ENCODE measurements around the gene STON2. TPM values are rescaled to one million over a fixed set of nuclear protein-coding genes. Genes with fewer than 3 reads are reported as not detected.

STON2 gene
- total and polyA plus RNA-seq, 4 donors, result 1.9 to 30.0 (median 7.3) TPM

DNA sequence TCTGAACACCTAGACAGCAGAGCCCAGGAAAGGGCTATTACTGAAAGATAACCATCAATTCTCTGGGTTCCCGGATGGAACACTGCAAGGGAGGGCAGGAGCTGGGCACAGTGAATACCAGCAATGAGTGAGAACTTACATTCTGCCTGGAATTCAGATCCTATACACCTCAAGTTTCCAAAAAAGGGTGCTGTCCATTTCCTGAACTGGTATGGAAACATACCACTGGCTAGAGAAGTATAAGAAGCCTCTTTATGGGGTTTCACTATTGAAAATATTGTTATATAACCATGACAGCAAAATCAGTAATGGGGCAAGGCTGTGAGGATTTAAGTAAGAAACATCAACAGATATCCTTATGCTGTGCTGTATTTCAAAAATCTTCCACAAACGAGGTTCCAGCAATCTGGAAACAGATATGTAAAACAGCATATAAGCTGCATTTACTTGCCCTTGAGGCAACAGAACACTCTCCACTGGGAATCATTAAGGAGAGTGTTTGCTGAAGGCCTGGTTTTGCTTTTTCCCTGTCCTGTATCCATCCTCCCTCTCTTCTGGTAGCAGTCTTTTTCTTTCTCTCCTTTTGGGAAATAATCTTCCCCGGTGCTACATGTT is 126.1 kb downstream of the STON2 start (continued):
- TF ChIP-seq JUND (IDR thresholded peaks at IDR 0.05) (no peak), FOXA1 (IDR thresholded peaks at IDR 0.05) (no peak), HNF4A (conservative IDR thresholded peaks at IDR 0.05) (no peak), HNF4G (IDR thresholded peaks at IDR 0.05) (no peak), EGR1 (IDR thresholded peaks at IDR 0.05; ENCODE audit: low read depth in 2 of 2) (no peak)
- TF ChIP-seq, protein P1, sequence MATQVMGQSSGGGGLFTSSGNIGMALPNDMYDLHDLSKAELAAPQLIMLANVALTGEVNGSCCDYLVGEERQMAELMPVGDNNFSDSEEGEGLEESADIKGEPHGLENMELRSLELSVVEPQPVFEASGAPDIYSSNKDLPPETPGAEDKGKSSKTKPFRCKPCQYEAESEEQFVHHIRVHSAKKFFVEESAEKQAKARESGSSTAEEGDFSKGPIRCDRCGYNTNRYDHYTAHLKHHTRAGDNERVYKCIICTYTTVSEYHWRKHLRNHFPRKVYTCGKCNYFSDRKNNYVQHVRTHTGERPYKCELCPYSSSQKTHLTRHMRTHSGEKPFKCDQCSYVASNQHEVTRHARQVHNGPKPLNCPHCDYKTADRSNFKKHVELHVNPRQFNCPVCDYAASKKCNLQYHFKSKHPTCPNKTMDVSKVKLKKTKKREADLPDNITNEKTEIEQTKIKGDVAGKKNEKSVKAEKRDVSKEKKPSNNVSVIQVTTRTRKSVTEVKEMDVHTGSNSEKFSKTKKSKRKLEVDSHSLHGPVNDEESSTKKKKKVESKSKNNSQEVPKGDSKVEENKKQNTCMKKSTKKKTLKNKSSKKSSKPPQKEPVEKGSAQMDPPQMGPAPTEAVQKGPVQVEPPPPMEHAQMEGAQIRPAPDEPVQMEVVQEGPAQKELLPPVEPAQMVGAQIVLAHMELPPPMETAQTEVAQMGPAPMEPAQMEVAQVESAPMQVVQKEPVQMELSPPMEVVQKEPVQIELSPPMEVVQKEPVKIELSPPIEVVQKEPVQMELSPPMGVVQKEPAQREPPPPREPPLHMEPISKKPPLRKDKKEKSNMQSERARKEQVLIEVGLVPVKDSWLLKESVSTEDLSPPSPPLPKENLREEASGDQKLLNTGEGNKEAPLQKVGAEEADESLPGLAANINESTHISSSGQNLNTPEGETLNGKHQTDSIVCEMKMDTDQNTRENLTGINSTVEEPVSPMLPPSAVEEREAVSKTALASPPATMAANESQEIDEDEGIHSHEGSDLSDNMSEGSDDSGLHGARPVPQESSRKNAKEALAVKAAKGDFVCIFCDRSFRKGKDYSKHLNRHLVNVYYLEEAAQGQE (IDR thresholded peaks at IDR 0.05), result no peak

GRCh38 chr14:81273521-81273920 is 126.6 kb downstream of the STON2 start:
- H3K4me1 ChIP-seq (ENCODE audit: control insufficient read depth in 4 of 4, insufficient read depth in 4 of 4, low read length in 3 of 4), result peaks cover 0 to 8% (median 4%) of the 10 kb centered on the region in 4 donors
- H3K4me3 ChIP-seq (ENCODE audit: low read depth in 1 of 3, low read length in 3 of 3), result no peak overlapping the region
- H3K9me3 ChIP-seq (ENCODE audit: control insufficient read depth in 4 of 4, low read length in 3 of 4), result no peaks in the 10 kb centered on the region
- peaks cover 0 to 5% (median 0%) of the 10 kb centered on the region in 4 donors for H3K36me3 ChIP-seq (ENCODE audit: control insufficient read depth in 4 of 4, insufficient read depth in 3 of 4, low read depth in 1 of 4, low read length in 3 of 4)
- TF ChIP-seq MAX (IDR thresholded peaks at IDR 0.05) (no peak), FOXA1 (IDR thresholded peaks at IDR 0.05) (no peak), RAD21 (IDR thresholded peaks at IDR 0.05) (no peak), HNF4A (conservative IDR thresholded peaks at IDR 0.05) (no peak), SP1 (IDR thresholded peaks at IDR 0.05) (no peak), GABPA (IDR thresholded peaks at IDR 0.05 in 1 of 2, conservative IDR thresholded peaks at IDR 0.05 in 1 of 2) (no peak), ATF3 (IDR thresholded peaks at IDR 0.05) (no peak)
- no peak overlapping the region for H3K27ac ChIP-seq (ENCODE audit: low read depth in 1 of 2, low read length in 2 of 2)
- no peak for DNase-seq (ENCODE audit: low spot score)
- WGBS, result 92% methylated on average over 9 of the region's 9 CpGs
- no peak overlapping the region for H3K9ac ChIP-seq (ENCODE audit: low read depth in 1 of 2, low read length in 2 of 2)
- H3K27me3 ChIP-seq (ENCODE audit: control insufficient read depth in 4 of 4, insufficient read depth in 4 of 4, low read length in 3 of 4), result no peaks in the 10 kb centered on the region

DNA sequence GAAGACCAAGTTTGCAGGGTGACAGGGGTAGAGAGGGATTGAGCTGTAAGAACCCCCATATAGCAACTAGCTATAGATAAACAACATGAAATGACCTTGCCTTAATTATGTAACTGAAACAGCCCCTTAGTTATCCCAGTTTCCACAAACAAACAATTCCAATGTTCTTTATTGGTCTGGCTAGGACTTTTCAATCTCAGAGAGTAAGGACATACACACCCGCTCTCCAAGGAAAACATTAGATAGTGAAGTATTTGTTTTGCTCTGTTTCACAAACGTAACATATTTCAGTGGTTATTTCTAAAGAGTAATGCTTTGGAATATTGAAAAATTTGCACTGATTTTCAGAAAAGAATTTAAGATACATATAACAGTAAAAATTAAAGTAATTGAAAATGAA is 127.8 kb downstream of the STON2 start:
- no peak overlapping the region for H3K27ac ChIP-seq (ENCODE audit: low read depth in 1 of 2, low read length in 2 of 2)
- TF ChIP-seq YY1 (IDR thresholded peaks at IDR 0.05) (no peak), GABPA (IDR thresholded peaks at IDR 0.05 in 1 of 2, conservative IDR thresholded peaks at IDR 0.05 in 1 of 2) (no peak), TAF1 (conservative IDR thresholded peaks at IDR 0.05) (no peak), HNF4A (conservative IDR thresholded peaks at IDR 0.05) (no peak), FOXA2 (IDR thresholded peaks at IDR 0.05) (no peak), RAD21 (IDR thresholded peaks at IDR 0.05) (no peak), HNF4G (IDR thresholded peaks at IDR 0.05) (no peak), RXRA (IDR thresholded peaks at IDR 0.05) (no peak)
- TF ChIP-seq, protein P2, sequence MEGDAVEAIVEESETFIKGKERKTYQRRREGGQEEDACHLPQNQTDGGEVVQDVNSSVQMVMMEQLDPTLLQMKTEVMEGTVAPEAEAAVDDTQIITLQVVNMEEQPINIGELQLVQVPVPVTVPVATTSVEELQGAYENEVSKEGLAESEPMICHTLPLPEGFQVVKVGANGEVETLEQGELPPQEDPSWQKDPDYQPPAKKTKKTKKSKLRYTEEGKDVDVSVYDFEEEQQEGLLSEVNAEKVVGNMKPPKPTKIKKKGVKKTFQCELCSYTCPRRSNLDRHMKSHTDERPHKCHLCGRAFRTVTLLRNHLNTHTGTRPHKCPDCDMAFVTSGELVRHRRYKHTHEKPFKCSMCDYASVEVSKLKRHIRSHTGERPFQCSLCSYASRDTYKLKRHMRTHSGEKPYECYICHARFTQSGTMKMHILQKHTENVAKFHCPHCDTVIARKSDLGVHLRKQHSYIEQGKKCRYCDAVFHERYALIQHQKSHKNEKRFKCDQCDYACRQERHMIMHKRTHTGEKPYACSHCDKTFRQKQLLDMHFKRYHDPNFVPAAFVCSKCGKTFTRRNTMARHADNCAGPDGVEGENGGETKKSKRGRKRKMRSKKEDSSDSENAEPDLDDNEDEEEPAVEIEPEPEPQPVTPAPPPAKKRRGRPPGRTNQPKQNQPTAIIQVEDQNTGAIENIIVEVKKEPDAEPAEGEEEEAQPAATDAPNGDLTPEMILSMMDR (IDR thresholded peaks at IDR 0.05; ENCODE audit: low read depth, low read length, missing input control), result no peak
- TF ChIP-seq, protein P3, sequence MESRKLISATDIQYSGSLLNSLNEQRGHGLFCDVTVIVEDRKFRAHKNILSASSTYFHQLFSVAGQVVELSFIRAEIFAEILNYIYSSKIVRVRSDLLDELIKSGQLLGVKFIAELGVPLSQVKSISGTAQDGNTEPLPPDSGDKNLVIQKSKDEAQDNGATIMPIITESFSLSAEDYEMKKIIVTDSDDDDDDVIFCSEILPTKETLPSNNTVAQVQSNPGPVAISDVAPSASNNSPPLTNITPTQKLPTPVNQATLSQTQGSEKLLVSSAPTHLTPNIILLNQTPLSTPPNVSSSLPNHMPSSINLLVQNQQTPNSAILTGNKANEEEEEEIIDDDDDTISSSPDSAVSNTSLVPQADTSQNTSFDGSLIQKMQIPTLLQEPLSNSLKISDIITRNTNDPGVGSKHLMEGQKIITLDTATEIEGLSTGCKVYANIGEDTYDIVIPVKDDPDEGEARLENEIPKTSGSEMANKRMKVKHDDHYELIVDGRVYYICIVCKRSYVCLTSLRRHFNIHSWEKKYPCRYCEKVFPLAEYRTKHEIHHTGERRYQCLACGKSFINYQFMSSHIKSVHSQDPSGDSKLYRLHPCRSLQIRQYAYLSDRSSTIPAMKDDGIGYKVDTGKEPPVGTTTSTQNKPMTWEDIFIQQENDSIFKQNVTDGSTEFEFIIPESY (IDR thresholded peaks at IDR 0.05), result no peak
- TF ChIP-seq, protein P1 (IDR thresholded peaks at IDR 0.05), result no peak
- H3K4me1 ChIP-seq (ENCODE audit: control insufficient read depth in 4 of 4, insufficient read depth in 4 of 4, low read length in 3 of 4), result peaks cover 0 to 8% (median 4%) of the 10 kb centered on the region in 4 donors
- DNase-seq (ENCODE audit: low spot score), result no peak
- H3K9me3 ChIP-seq (ENCODE audit: control insufficient read depth in 4 of 4, low read length in 3 of 4), result no peaks in the 10 kb centered on the region
- no peak overlapping the region for H3K4me3 ChIP-seq (ENCODE audit: low read depth in 1 of 3, low read length in 3 of 3)
- WGBS, result 51% methylated on average over 2 of the region's 2 CpGs
- no peaks in the 10 kb centered on the region for H3K27me3 ChIP-seq (ENCODE audit: control insufficient read depth in 4 of 4, insufficient read depth in 4 of 4, low read length in 3 of 4)
- H3K9ac ChIP-seq (ENCODE audit: low read depth in 1 of 2, low read length in 2 of 2), result no peak overlapping the region
- H3K36me3 ChIP-seq (ENCODE audit: control insufficient read depth in 4 of 4, insufficient read depth in 3 of 4, low read depth in 1 of 4, low read length in 3 of 4), result peaks cover 0 to under 1% (median 0%) of the 10 kb centered on the region in 4 donors
